PC-9 (cell line): ENCODE data around the gene VCAN.

Experiments
- EZH2 ChIP-seq: fragments of 200-600 bp; sonication (generic); IDR thresholded peaks from 2 replicates; pipeline ENCODE4 v1.8.0; 2017; ENCODE audit warnings: antibody characterized with exemption, low read depth
- TF ChIP-seq, protein P1 (sequence below): fragments of 200-600 bp; sonication (generic); conservative IDR thresholded peaks from 2 replicates; pipeline ENCODE4 v1.6.1; 2017; ENCODE audit warnings: mixed run types, antibody characterized with exemption, mild to moderate bottlenecking, moderate library complexity

DNA sequence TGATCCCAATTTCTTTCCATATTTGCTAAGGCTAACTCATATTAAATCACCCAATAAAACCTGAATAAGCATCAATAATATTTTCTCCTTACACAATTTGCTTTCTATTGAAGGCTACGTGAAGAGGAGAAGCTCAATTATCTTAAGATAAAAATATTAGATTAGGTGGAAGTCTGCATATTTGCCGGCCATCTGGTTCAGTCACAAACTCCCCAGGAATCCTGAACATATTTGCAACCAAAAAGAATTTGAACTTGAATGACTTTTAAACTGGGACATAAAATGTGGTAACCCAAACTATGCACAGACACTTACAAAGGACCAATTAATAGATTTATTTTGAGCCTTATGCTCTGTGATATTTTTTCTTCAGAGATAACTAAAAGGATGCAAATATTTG lies 156.8 kb downstream of the VCAN start:
- TF ChIP-seq, protein P1, sequence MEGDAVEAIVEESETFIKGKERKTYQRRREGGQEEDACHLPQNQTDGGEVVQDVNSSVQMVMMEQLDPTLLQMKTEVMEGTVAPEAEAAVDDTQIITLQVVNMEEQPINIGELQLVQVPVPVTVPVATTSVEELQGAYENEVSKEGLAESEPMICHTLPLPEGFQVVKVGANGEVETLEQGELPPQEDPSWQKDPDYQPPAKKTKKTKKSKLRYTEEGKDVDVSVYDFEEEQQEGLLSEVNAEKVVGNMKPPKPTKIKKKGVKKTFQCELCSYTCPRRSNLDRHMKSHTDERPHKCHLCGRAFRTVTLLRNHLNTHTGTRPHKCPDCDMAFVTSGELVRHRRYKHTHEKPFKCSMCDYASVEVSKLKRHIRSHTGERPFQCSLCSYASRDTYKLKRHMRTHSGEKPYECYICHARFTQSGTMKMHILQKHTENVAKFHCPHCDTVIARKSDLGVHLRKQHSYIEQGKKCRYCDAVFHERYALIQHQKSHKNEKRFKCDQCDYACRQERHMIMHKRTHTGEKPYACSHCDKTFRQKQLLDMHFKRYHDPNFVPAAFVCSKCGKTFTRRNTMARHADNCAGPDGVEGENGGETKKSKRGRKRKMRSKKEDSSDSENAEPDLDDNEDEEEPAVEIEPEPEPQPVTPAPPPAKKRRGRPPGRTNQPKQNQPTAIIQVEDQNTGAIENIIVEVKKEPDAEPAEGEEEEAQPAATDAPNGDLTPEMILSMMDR, result no peak
- no peak for TF ChIP-seq EZH2
